Uterus (tissue), 4 donors: Measurements from ENCODE around the gene NHP2. TPM values are rescaled to one million over a fixed set of nuclear protein-coding genes. Genes with fewer than 3 reads are reported as not detected.

Experiments used
- DNase-seq, 2 donors: peaks; one replicate each; pipeline ENCODE4 v3.0.0-alpha.2; 2019 to 2020
- H3K27ac ChIP-seq, 2 donors: fragments of 200-600 bp; sonication (generic); 1 replicate in 1 of 2; 2 replicates in 1 of 2; pipeline ENCODE4 v1.5.1; 2016 to 2018
- H3K27me3 ChIP-seq, 2 donors: fragments of 200-600 bp; sonication (generic); one replicate each; pipeline ENCODE4 v1.5.1; 2018 to 2019; ENCODE audit warnings: control low read depth in 1 of 2
- H3K36me3 ChIP-seq, 2 donors: fragments of 200-600 bp; sonication (generic); one replicate each; pipeline ENCODE4 v1.5.1; 2019; ENCODE audit warnings: control low read depth in 1 of 2
- H3K4me1 ChIP-seq, 2 donors: fragments of 200-600 bp; sonication (generic); one replicate each; pipeline ENCODE4 v1.5.1; 2018 to 2019; ENCODE audit warnings: control low read depth in 1 of 2
- H3K4me3 ChIP-seq, 2 donors: fragments of 200-600 bp; sonication (generic); 1 replicate in 1 of 2; 2 replicates in 1 of 2; pipeline ENCODE4 v1.5.1; 2018 to 2019; ENCODE audit warnings: mild to moderate bottlenecking in 1 of 2
- H3K9me3 ChIP-seq, 2 donors: fragments of 200-600 bp; sonication (generic); one replicate each; pipeline ENCODE4 v1.5.1; 2019; ENCODE audit warnings: control low read depth in 1 of 2
- POLR2A ChIP-seq, 2 donors: fragments of 450-650 bp; IDR thresholded peaks; one replicate each; pipeline ENCODE4 v1.6.1; 2016; ENCODE audit warnings: antibody characterized with exemption in 2 of 2, mild to moderate bottlenecking in 1 of 2, moderate library complexity in 1 of 2
- intact Hi-C: fragments of 100-400 bp; cut with DNase I; formaldehyde crosslinking; loops from one replicate; pipeline ENCODE4 v1.15.1; 2023; ENCODE audit warnings: low total_unique reads
- total RNA-seq, 4 donors: library from RNA; depleted of rRNA in 3 of 4; stranded (reverse); fragments of >200 nt in 3 of 4; gene quantifications; one replicate each; pipeline versions ENCODE4 v1.1.0 to v1.2.4, GENCODE V29; 2014 to 2023
- TF ChIP-seq, protein P1 (sequence below), 4 experiments: fragments of 200-600 bp in 2 of 4; fragments of 450-650 bp in 2 of 4; sonication (generic) in 2 of 4; IDR thresholded peaks; one replicate each; pipeline ENCODE4 v1.5.1; 2016 to 2019; ENCODE audit warnings: antibody characterized with exemption in 4 of 4, mild to moderate bottlenecking in 2 of 4, moderate library complexity in 1 of 4
- donor health status: DM: yes; HTN: yes; CAD: no.

The NHP2 gene
- total RNA-seq, 4 donors from 2014 or later = 83.4 to 180 (median 147) TPM

DNA sequence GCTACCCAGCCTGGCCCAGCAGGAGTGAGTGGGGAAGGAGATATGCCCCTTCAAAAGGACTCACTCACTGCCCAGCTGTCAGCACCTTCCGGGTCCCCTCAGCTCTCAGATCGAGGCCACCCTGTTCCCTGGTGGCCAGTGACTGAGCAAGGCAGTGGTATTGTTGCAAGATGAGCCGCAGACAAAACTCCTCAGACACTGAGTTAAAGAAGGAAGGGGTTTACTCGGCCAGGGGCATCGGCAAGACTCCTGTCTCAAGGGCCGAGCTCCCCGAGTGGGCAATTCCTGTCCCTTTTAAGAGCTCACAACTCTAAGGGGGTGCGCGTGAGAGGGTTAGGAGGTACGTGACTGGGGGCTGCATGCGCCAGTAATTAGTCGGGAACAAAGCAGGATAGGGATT is 50.1 kb downstream of the NHP2 start:
- H3K36me3 ChIP-seq = no peaks in the 10 kb centered on the region
- TF ChIP-seq, protein P1, sequence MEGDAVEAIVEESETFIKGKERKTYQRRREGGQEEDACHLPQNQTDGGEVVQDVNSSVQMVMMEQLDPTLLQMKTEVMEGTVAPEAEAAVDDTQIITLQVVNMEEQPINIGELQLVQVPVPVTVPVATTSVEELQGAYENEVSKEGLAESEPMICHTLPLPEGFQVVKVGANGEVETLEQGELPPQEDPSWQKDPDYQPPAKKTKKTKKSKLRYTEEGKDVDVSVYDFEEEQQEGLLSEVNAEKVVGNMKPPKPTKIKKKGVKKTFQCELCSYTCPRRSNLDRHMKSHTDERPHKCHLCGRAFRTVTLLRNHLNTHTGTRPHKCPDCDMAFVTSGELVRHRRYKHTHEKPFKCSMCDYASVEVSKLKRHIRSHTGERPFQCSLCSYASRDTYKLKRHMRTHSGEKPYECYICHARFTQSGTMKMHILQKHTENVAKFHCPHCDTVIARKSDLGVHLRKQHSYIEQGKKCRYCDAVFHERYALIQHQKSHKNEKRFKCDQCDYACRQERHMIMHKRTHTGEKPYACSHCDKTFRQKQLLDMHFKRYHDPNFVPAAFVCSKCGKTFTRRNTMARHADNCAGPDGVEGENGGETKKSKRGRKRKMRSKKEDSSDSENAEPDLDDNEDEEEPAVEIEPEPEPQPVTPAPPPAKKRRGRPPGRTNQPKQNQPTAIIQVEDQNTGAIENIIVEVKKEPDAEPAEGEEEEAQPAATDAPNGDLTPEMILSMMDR (IDR thresholded peaks at IDR 0.05) = no peak
- no peak for TF ChIP-seq POLR2A (IDR thresholded peaks at IDR 0.05)
- no peak overlapping the region for H3K4me3 ChIP-seq
- H3K9me3 ChIP-seq = no peaks in the 10 kb centered on the region
- intact Hi-C loops = no loop called here
- no peaks in the 10 kb centered on the region for H3K4me1 ChIP-seq
- no peak for DNase-seq
- no peak overlapping the region for H3K27ac ChIP-seq
- no peaks in the 10 kb centered on the region for H3K27me3 ChIP-seq

Other genes starting within 250 kb of the NHP2 start
- gene PROP1, start 157.6 kb downstream of the NHP2 start, total RNA-seq = not detected
- 1 to 10 TPM in 3 of 4 donors, under 1 TPM in 1; 0.59 to 9.6 (median 1.6) TPM for gene N4BP3, start 40.4 kb downstream of the NHP2 start, total RNA-seq
- gene RMND5B, start 22.9 kb downstream of the NHP2 start, total RNA-seq = 10 to 100 TPM; 29.7 to 52.3 (median 39.9) TPM
- gene GMCL2, start 33.5 kb upstream of the NHP2 start, total RNA-seq = not detected
- 100 to 1,000 TPM in 1 of 4 donors, 10 to 100 TPM in 3; 45.1 to 112 (median 73.4) TPM for gene HNRNPAB, start 50.6 kb upstream of the NHP2 start, total RNA-seq
- gene PHYKPL, start 78.9 kb upstream of the NHP2 start, total RNA-seq = 100 to 1,000 TPM in 2 of 4 donors, 10 to 100 TPM in 2; 41.5 to 129 (median 89.9) TPM